HL-60/S4 treated with phorbol 12-myristate 13-acetate at 8.2 ng/mL for 4 days and 3 days (cell line): Measurements from ENCODE around the gene CA11.

ENCODE experiments used
- in situ Hi-C: fragments of 300-500 bp; cut with MboI; formaldehyde crosslinking; loops from 2 replicates; pipeline ENCODE4 v1.15.0; 2022; ENCODE audit warnings: low sequenced_read_pairs

CA11 gene

GRCh38 chr19:48588670-48589401 lies 57.2 kb downstream of the CA11 start:
- in situ Hi-C loops, result loop anchor here (10.0 to 25.0 kb wide), 2 partner anchors 84 to 277 kb away; a partner anchor contains a TSS
